ENCODE measurements around the gene BMPR1A. TPM values are rescaled to one million over a fixed set of nuclear protein-coding genes. Genes with fewer than 3 reads are reported as not detected.

BMPR1A gene
- total and polyA plus RNA-seq, 2 of the 13 experiments (the other 11 are each of a cell fraction or from before 2014, with no cell fraction given), result 17.8 to 44.2 TPM

GRCh38 chr10:86756511-86757112 is at the start of gene BMPR1A (continued):
- TF ChIP-seq NFYB (CRISPR knock-in tag; IDR thresholded peaks at IDR 0.05), result no peak
- TF ChIP-seq ZNF124 (CRISPR knock-in tag; IDR thresholded peaks at IDR 0.05), result no peak
- no peak for TF ChIP-seq SCMH1 (CRISPR knock-in tag; IDR thresholded peaks at IDR 0.05; ENCODE audit: borderline replicate concordance)
- TF ChIP-seq, protein P1, sequence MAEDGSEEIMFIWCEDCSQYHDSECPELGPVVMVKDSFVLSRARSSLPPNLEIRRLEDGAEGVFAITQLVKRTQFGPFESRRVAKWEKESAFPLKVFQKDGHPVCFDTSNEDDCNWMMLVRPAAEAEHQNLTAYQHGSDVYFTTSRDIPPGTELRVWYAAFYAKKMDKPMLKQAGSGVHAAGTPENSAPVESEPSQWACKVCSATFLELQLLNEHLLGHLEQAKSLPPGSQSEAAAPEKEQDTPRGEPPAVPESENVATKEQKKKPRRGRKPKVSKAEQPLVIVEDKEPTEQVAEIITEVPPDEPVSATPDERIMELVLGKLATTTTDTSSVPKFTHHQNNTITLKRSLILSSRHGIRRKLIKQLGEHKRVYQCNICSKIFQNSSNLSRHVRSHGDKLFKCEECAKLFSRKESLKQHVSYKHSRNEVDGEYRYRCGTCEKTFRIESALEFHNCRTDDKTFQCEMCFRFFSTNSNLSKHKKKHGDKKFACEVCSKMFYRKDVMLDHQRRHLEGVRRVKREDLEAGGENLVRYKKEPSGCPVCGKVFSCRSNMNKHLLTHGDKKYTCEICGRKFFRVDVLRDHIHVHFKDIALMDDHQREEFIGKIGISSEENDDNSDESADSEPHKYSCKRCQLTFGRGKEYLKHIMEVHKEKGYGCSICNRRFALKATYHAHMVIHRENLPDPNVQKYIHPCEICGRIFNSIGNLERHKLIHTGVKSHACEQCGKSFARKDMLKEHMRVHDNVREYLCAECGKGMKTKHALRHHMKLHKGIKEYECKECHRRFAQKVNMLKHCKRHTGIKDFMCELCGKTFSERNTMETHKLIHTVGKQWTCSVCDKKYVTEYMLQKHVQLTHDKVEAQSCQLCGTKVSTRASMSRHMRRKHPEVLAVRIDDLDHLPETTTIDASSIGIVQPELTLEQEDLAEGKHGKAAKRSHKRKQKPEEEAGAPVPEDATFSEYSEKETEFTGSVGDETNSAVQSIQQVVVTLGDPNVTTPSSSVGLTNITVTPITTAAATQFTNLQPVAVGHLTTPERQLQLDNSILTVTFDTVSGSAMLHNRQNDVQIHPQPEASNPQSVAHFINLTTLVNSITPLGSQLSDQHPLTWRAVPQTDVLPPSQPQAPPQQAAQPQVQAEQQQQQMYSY (CRISPR knock-in tag; IDR thresholded peaks at IDR 0.05), result no peak
- no peak for TF ChIP-seq ZFP37 (CRISPR knock-in tag; IDR thresholded peaks at IDR 0.05; ENCODE audit: borderline replicate concordance)
- TF ChIP-seq ZNF382 (CRISPR knock-in tag; IDR thresholded peaks at IDR 0.05; ENCODE audit: borderline replicate concordance), result no peak
- TF ChIP-seq ZNF546 (CRISPR knock-in tag; conservative IDR thresholded peaks at IDR 0.05), result 0 out of 2 replicates have a peak, but pooled peaks have one; percentile 20
- TF ChIP-seq, protein P2, sequence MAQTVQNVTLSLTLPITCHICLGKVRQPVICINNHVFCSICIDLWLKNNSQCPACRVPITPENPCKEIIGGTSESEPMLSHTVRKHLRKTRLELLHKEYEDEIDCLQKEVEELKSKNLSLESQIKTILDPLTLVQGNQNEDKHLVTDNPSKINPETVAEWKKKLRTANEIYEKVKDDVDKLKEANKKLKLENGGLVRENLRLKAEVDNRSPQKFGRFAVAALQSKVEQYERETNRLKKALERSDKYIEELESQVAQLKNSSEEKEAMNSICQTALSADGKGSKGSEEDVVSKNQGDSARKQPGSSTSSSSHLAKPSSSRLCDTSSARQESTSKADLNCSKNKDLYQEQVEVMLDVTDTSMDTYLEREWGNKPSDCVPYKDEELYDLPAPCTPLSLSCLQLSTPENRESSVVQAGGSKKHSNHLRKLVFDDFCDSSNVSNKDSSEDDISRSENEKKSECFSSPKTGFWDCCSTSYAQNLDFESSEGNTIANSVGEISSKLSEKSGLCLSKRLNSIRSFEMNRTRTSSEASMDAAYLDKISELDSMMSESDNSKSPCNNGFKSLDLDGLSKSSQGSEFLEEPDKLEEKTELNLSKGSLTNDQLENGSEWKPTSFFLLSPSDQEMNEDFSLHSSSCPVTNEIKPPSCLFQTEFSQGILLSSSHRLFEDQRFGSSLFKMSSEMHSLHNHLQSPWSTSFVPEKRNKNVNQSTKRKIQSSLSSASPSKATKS (CRISPR knock-in tag; IDR thresholded peaks at IDR 0.05), result no peak
- TF ChIP-seq REST (IDR thresholded peaks at IDR 0.05; ENCODE audit: borderline replicate concordance in 1 of 2, low read depth in 1 of 2, low read length in 2 of 2), result no peak
- TF ChIP-seq CBX2 (IDR thresholded peaks at IDR 0.05; ENCODE audit: low read depth, low read length), result no peak
- no peak for TF ChIP-seq CBX2 (CRISPR knock-in tag; IDR thresholded peaks at IDR 0.05; ENCODE audit: low read depth)
- TF ChIP-seq ARNT (IDR thresholded peaks at IDR 0.05), result no peak
- TF ChIP-seq ZNF441 (CRISPR knock-in tag; IDR thresholded peaks at IDR 0.05; ENCODE audit: borderline replicate concordance), result peak; percentile 54; the same call in 1 of the 2 replicates
- no peak for TF ChIP-seq PTBP1 (IDR thresholded peaks at IDR 0.05; ENCODE audit: low read depth, low read length, poor library complexity, severe bottlenecking)
- TF ChIP-seq, protein P3, sequence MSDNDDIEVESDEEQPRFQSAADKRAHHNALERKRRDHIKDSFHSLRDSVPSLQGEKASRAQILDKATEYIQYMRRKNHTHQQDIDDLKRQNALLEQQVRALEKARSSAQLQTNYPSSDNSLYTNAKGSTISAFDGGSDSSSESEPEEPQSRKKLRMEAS (IDR thresholded peaks at IDR 0.05), result no peak
- TF ChIP-seq MBD4 (IDR thresholded peaks at IDR 0.05; ENCODE audit: borderline replicate concordance, low read length), result no peak
- 0 out of 2 replicates have a peak, but pooled peaks have one; percentile 17 for TF ChIP-seq ZNF691 (CRISPR knock-in tag; IDR thresholded peaks at IDR 0.05; ENCODE audit: borderline replicate concordance, low read depth)
- no peak for TF ChIP-seq RNF2 (conservative IDR thresholded peaks at IDR 0.05; ENCODE audit: low read depth)
- TF ChIP-seq ZSCAN29 (CRISPR knock-in tag; conservative IDR thresholded peaks at IDR 0.05), result no peak
- no peak for TF ChIP-seq PRPF4 (IDR thresholded peaks at IDR 0.05; ENCODE audit: low read depth, low read length, poor library complexity, severe bottlenecking)

Measured in HepG2 (cell line).